ENCODE results near the gene UBR7. TPM values are rescaled to one million over a fixed set of nuclear protein-coding genes. Genes with fewer than 3 reads are reported as not detected.

The UBR7 gene
- total RNA-seq, 1 experiment from 2014 or later: 28.9 TPM

DNA sequence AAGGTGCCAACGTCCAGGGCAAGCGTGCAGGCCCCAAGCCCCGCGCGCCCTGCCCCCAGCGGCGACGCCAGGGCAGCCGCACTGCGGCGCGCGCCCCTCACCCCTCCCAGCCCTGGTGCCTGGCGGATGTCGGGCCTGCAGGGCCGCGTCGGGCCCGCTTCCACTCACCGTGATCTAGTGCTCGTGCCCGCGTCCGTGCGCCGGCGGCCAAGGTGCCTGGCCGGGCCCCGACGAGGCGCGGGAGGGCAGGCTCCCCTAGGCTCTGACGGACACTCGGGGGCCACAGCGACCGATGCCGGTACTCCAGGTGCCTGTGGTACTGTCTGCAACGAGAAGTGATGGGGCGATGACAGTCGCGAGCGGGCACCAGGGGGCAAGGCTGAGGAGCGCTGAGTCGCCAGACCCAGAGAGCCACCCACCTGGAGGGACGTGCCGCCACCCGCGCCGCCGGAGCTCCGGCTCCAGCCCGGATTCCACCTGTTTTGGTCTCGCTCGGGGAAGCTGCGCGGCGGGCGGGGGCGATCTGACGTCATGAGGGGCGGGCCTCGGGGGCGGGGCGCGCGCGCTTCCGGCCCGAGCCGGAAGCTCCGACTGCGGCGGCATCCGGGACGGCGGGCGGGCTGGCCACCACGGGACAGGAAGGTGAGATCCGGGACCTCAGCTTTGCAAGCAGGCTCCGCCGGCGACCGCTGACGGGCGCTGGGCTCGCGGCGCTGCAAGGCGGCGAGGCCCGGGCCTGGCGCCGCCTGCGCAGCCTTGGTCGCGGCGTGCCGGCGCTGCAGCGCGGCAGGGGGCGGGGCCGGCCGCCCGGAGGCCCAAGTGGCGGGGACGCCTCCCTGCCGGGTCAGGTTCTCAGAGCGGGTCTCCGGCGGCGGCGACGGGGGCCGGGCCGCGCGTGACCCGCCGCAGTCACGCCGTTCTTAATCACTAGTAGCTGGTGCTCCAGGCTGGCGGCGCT is 22.4 kb upstream of the UBR7 start, which contains the start of the genes LYSET and MOAP1 (continued):
- TF ChIP-seq NFATC4 (CRISPR knock-in tag; IDR thresholded peaks at IDR 0.05): no peak

GRCh38 chr14:93185349-93185720 is 21.7 kb upstream of the UBR7 start:
- Mint-ChIP-seq H3K4me1 (peaks cover 18% of the 10 kb centered on the region), H3K36me3 (peaks cover 10% of the 10 kb centered on the region; the same call in 1 of the 2 replicates), H3K9me3 (no peaks in the 10 kb centered on the region), H3K27ac (peak overlapping the region; percentile 98), H3K4me3 (peak overlapping the region; percentile 96), H3K27me3 (ENCODE audit: low read depth) (no peaks in the 10 kb centered on the region)
- no peak for ATAC-seq
- TF ChIP-seq ZNF138 (CRISPR knock-in tag; conservative IDR thresholded peaks at IDR 0.05) (no peak), ZNF317 (CRISPR knock-in tag; IDR thresholded peaks at IDR 0.05; ENCODE audit: borderline replicate concordance, low read depth) (no peak), ATF1 (CRISPR knock-in tag; IDR thresholded peaks at IDR 0.05) (no peak), SMAD3 (CRISPR knock-in tag; IDR thresholded peaks at IDR 0.05; ENCODE audit: borderline replicate concordance) (no peak), AFF4 (CRISPR knock-in tag; IDR thresholded peaks at IDR 0.05; ENCODE audit: borderline replicate concordance) (no peak), ZNF423 (CRISPR knock-in tag; IDR thresholded peaks at IDR 0.05) (no peak), CREM (CRISPR knock-in tag; IDR thresholded peaks at IDR 0.05) (no peak), KAT7 (CRISPR knock-in tag; IDR thresholded peaks at IDR 0.05; ENCODE audit: borderline replicate concordance) (no peak), NFE2L1 (CRISPR knock-in tag; IDR thresholded peaks at IDR 0.05) (no peak), RELA (CRISPR knock-in tag; IDR thresholded peaks at IDR 0.05; ENCODE audit: borderline replicate concordance) (no peak)
- DNase-seq (ENCODE audit: low spot score): no peak
- POLR2A ChIA-PET: interaction anchor here (1.0 to 2.7 kb wide), 5 partner anchors 11 to 72 kb away, joined by 3 to 23 read pairs (median 3); partner anchors contain the start of genes GON7 and UBR7
- CTCF ChIA-PET: interaction anchor here (0.6 to 3.1 kb wide), 18 partner anchors 9 to 433 kb away, joined by 3 to 34 read pairs (median 4); partner anchors contain the start of genes GON7, ITPK1 and UBR7

- H3K4me1 Mint-ChIP-seq: peaks cover 18% of the 10 kb centered on the region
- H3K27me3 Mint-ChIP-seq (ENCODE audit: low read depth): no peaks in the 10 kb centered on the region
- no peaks in the 10 kb centered on the region for H3K9me3 Mint-ChIP-seq
- POLR2A ChIA-PET: no interaction called here
- DNase-seq (ENCODE audit: low spot score): no peak
- CTCF ChIA-PET: no interaction called here
- H3K36me3 Mint-ChIP-seq: peaks cover 10% of the 10 kb centered on the region; the same call in 1 of the 2 replicates
- no peak overlapping the region for H3K27ac Mint-ChIP-seq
- H3K4me3 Mint-ChIP-seq: peak overlapping the region; percentile 96
- no peak for ATAC-seq
- TF ChIP-seq ELF4 (CRISPR knock-in tag; IDR thresholded peaks at IDR 0.05; ENCODE audit: low read depth) (no peak), ATF1 (CRISPR knock-in tag; IDR thresholded peaks at IDR 0.05) (no peak), AFF4 (CRISPR knock-in tag; IDR thresholded peaks at IDR 0.05; ENCODE audit: borderline replicate concordance) (no peak), SP1 (CRISPR knock-in tag; conservative IDR thresholded peaks at IDR 0.05) (no peak), CREB1 (CRISPR knock-in tag; IDR thresholded peaks at IDR 0.05) (no peak), MAX (CRISPR knock-in tag; IDR thresholded peaks at IDR 0.05) (no peak), HMGA2 (CRISPR knock-in tag; IDR thresholded peaks at IDR 0.05) (no peak), TP53 (CRISPR knock-in tag; IDR thresholded peaks at IDR 0.05) (no peak), SMAD4 (CRISPR knock-in tag; IDR thresholded peaks at IDR 0.05) (no peak), GRHL2 (CRISPR knock-in tag; IDR thresholded peaks at IDR 0.05; ENCODE audit: insufficient replicate concordance, severe bottlenecking) (no peak), ZNF138 (CRISPR knock-in tag; conservative IDR thresholded peaks at IDR 0.05) (no peak)
- TF ChIP-seq, protein P1, sequence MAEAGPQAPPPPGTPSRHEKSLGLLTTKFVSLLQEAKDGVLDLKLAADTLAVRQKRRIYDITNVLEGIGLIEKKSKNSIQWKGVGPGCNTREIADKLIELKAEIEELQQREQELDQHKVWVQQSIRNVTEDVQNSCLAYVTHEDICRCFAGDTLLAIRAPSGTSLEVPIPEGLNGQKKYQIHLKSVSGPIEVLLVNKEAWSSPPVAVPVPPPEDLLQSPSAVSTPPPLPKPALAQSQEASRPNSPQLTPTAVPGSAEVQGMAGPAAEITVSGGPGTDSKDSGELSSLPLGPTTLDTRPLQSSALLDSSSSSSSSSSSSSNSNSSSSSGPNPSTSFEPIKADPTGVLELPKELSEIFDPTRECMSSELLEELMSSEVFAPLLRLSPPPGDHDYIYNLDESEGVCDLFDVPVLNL (CRISPR knock-in tag; IDR thresholded peaks at IDR 0.05; ENCODE audit: borderline replicate concordance, low read depth): no peak
Measured at GRCh38 chr14:93186466-93186865, 20.6 kb upstream of the UBR7 start.
